ENCODE results near the gene MAP3K7.

The MAP3K7 gene

GRCh38 chr6:90484903-90485302 is 102.0 kb downstream of the MAP3K7 start:
- DNase-seq (ENCODE audit: low read depth in 2 of 2, low spot score in 1 of 2): no peak

DNA sequence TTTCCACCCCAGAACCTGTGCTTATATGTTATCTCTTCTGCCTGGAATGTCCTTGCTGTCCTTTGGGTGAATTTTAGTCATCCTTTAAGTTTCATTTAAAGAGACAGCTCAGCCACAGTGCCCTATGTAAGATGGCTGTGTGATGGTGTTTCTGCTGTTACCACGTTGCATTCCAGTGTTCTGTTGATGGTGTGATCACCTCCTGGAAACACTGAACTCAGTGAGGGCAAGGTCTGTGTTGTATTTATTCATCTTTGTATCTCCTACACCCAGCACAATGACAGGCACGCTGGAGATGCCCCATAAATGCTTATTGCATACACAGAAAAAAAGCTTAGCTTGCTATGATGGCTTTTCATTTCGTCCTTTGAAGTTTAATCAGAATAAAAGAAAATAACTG is 102.5 kb downstream of the MAP3K7 start:
- no peak for DNase-seq (ENCODE audit: low read depth in 2 of 2, low spot score in 1 of 2)

DNA sequence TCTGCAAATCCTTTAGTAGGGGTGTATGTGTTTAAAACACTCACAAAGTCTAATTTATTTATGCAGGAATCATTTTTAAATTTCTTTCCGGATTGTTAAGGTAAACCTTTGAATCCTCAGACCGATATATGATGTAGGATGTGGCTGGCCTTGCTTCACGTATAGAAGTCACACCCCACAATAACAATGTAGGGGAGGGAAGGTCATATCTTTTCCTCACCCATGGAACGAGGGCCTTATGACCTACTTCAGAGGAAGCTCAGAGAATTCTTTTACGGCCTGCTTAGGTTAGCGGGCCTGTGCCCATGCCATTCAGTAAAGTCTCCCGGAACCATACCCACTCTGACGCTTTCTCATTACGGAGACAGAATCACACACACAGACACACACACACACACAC is 102.9 kb downstream of the MAP3K7 start:
- DNase-seq (ENCODE audit: low read depth in 2 of 2, low spot score in 1 of 2): no peak

DNA sequence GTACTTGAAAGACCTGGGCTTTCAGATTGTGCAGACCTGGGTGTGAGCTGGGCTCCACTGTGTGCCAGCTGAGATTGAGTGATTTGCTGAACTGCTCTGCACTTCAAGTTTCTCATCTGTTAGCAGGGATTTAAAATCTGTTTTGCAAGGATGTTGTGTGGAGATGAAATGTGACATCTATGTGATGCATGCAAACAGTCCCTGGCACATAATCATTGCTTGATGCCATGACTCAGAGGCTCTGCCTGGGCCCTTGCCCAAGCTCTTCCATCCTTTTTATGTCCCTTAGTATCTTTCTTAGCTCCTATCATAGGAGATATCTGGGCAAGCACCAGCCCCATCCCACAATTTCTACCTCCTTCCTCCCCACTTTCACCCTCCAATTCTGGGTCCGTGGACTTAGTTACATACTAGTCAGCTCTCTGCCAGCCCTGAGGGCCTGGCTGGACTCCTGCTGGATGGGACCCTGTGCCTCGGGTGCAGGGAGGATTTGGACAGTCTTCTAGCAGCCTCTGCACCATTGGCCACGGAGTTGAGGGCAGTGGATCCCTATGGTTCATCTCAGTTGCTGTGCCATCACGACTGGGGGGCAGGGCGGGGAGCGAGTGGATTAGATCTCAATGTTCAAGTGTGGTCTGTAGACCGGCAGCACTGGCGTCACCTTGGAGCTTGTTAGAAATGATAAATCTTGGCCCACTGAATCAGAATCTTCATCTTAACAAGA is 103.6 kb downstream of the MAP3K7 start:
- no peak for DNase-seq (ENCODE audit: low read depth in 2 of 2, low spot score in 1 of 2)

GRCh38 chr6:90480666-90481065 is 106.2 kb downstream of the MAP3K7 start:
- no peak for DNase-seq (ENCODE audit: low read depth in 2 of 2, low spot score in 1 of 2)

GRCh38 chr6:90479603-90479926 is 107.3 kb downstream of the MAP3K7 start:
- DNase-seq (ENCODE audit: low read depth in 2 of 2, low spot score in 1 of 2): no peak

- peak; percentile 57 to 74 for DNase-seq (ENCODE audit: low read depth in 2 of 2, low spot score in 1 of 2)
Observed at GRCh38 chr6:90478789-90479602, 107.9 kb downstream of the MAP3K7 start.

DNA sequence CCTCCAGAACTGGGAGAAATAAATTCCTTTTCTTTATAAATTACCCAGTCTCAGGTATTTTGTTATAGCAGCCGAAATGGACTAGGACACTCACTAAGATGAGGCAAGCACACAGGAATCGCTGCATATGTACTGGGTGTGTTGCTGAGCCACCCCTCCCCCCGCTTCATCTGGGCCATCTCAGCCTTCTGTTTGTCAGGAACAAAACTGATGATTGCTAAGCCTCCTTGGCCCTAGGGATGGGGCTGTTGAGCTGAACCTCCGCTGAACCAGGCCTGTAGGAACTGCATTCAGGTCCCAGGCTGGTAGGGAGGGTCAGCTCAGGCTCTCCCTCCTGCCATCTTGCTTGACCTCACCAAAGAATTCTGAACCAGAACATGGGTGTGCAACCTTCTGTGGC is 108.6 kb downstream of the MAP3K7 start:
- DNase-seq (ENCODE audit: low read depth in 2 of 2, low spot score in 1 of 2): no peak

DNA sequence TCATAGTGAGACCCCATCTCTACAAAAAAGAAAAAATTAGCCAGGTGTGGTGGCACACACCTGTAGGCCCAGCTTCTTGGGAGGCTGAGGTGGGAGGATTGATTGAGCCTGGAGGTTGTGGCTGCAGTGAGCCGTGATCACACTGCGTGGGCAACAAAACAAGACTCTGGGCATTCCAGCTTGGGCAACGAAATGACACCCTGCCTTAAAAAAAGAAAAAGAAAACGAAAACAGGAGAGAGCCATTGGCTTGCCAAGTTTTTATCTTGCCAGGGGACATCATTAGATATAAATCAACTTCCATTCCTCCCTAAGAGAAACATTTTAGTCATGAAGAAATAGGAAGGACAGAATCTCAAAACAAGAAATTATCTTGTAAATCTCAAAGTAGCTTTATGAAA is 109.5 kb downstream of the MAP3K7 start:
- DNase-seq (ENCODE audit: low read depth in 2 of 2, low spot score in 1 of 2): no peak

DNA sequence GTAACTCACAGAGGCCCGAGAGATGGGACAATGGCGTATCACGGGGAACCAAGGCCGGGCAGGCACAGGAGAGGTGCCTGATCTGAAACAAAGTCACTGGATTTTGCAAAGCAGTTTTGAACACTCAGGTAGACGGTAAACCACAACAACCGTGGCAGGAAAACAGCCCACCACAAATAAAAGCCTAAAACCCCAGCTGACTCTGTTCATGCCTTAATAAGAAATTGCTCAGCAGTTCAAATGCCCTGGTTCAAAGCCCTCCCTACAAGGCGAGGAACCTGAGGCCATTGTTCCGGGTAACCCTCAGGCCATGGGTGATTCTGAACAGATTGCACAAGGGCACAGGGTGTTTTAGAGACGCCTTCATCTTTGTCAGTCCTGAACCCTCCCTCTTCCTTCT is 114.2 kb downstream of the MAP3K7 start:
- no peak for DNase-seq (ENCODE audit: low read depth in 2 of 2, low spot score in 1 of 2)

DNA sequence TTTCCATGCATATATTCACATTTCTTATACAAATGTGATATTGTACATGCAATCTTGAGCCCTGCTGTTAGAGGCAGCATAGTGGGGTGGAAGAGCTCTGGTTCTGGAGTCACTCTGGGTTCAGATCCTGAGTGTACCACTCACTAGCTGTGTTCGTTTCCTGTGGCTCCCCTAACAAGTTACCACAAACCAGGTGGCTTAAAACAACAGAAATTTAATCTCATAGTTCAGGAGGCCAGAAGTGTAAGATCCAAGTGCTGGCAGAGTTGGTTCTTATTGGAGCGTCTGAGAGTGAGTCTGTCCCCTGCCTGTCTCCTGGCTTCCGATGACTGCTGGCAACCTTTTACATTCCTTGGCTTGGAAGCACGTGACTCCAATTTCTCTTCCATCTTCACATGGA is 115.6 kb downstream of the MAP3K7 start:
- DNase-seq (ENCODE audit: low read depth in 2 of 2, low spot score in 1 of 2): no peak

DNA sequence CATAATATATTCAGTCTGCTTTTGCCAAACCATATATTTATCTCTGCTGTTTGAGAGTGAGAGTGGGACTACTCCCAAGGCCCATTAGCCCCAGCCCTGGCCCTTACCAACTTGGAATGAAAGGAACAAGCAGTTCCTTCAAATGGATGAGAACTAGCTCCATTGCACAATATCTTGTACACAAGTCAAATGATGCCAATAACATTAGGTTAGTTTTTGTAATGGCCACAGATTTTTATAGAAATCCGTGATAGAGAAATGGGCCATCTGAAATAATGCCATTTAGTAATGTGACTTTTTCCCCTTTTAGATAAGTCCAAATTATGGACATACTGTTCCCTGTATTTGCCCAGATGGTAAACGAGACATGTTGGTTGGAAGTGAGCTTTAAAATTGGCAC is 117.0 kb downstream of the MAP3K7 start:
- no peak for DNase-seq (ENCODE audit: low read depth in 2 of 2, low spot score in 1 of 2)

DNA sequence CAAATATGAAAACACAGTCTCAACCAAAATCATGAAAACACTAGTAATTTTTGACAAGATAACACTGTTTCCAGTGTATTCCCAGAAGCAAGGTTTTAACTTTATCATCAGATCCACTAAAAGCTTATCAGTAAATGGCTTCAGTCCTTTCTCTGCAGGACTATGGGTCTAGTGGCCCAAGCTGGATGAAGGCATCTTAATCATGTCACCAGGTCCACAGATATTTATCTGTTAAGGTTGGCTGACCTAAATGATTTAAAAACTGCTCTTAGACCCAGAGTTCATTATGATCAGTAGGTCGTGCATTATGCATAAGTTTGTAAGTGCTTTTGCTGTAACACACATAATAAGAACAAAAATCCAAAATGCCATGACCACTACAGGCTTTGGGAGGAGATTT is 118.0 kb downstream of the MAP3K7 start:
- DNase-seq (ENCODE audit: low read depth in 2 of 2, low spot score in 1 of 2): no peak

- no peak for DNase-seq (ENCODE audit: low read depth in 2 of 2, low spot score in 1 of 2)
Observed at GRCh38 chr6:90468080-90468479, 118.8 kb downstream of the MAP3K7 start.

DNA sequence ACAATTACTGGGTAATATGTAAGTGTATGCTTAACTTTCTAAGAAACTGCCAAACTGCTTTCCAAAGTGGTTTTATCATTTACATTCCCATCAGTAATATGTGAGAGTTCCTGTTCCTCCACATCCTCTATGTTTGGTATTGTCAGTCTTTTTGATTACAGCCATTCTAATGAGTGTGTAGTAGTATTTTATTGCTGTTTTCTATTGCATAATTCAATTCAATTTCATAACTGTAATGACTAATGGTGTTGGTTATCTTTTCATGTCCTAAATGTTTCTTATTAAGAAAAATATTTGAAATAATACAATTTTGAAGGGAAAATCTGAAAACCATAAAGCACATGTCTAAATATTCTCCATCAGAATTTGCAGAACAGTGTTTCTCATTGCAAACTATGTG is 119.3 kb downstream of the MAP3K7 start:
- DNase-seq (ENCODE audit: low read depth in 2 of 2, low spot score in 1 of 2): no peak

GRCh38 chr6:90466154-90466940 is 120.5 kb downstream of the MAP3K7 start:
- no peak for DNase-seq (ENCODE audit: low read depth in 2 of 2, low spot score in 1 of 2)

DNA sequence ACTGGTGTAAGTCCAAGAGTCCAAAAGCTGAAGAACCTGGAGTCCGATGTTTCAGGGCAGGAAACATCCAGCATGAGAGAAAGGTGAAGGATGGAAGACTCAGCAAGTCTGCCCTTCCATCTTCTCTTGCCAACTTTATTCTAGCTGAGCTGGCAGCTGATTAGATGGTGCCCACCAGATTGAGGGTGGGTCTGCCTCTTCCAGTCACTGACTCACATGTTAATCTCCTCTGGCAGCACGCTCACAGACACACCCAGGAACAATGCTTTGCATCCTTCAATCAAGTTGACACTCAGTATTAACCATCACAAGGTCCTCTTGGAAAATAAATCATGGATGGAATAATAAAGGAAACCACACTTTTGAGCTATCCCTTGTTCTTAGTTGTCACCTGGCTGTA is 121.2 kb downstream of the MAP3K7 start:
- no peak for DNase-seq (ENCODE audit: low read depth in 2 of 2, low spot score in 1 of 2)

GRCh38 chr6:90464507-90464906 is 122.4 kb downstream of the MAP3K7 start:
- no peak for DNase-seq (ENCODE audit: low read depth in 2 of 2, low spot score in 1 of 2)

DNA sequence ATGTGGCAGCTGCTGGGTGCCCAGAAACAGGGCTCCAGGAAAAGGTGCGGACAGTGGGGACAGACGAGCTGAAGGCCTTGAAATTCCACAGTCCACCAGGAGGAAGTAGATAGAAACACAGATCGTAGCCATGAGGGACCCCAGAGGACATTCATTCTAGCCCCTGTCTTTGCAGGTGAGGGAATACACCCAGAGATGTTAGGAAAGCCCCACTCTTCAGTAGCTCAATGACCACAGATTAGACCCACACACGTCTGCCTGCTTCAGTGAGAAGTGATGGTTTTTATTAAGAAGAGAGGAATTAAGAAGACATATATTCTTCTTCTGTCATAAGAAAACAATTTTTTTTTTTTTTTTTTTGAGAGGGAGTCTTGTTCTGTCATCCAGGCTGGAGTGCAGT is 123.0 kb downstream of the MAP3K7 start:
- DNase-seq (ENCODE audit: low read depth in 2 of 2, low spot score in 1 of 2): no peak

Data from stimulated activated CD8-positive, alpha-beta memory T cell treated with anti-CD3 and anti-CD28 coated beads, Interleukin-4, amount 100 ng/mL, for 1 hour (primary cell).